Activated CD4-positive, alpha-beta memory T cell treated with anti-CD3 and anti-CD28 coated beads, Interleukin-2, amount 10 ng/mL, durations not matched to agents 7 days and 5 days (primary cell): ENCODE results near the gene CD84. TPM values are rescaled to one million over a fixed set of nuclear protein-coding genes. Genes with fewer than 3 reads are reported as not detected.

Experiments
- CTCF ChIA-PET: fragments of 350-600 bp; sonication (Branson Sonifier 250); formaldehyde crosslinking; loops from one replicate; lab custom pipeline; 2021; ENCODE audit warnings: antibody characterized with exemption, inconsistent platforms; lab: Charles Lee
- POLR2A ChIA-PET: fragments of 350-600 bp; sonication (Branson Sonifier 250); formaldehyde crosslinking; loops from one replicate; lab custom pipeline; 2021; ENCODE audit warnings: antibody characterized with exemption; lab: Charles Lee
- DNase-seq: peaks from one replicate; pipeline ENCODE4 v3.0.0-alpha.2; 2020
- H3K27ac Mint-ChIP-seq: one replicate; pipeline ENCODE4 v1.8.0; 2021; ENCODE audit warnings: mild to moderate bottlenecking, mixed read lengths
- H3K27me3 Mint-ChIP-seq: one replicate; pipeline ENCODE4 v1.8.0; 2021; ENCODE audit warnings: mixed read lengths
- H3K36me3 Mint-ChIP-seq: one replicate; pipeline ENCODE4 v1.8.0; 2021; ENCODE audit warnings: low read depth, mixed read lengths
- H3K4me1 Mint-ChIP-seq: one replicate; pipeline ENCODE4 v1.8.0; 2021; ENCODE audit warnings: mixed read lengths
- H3K4me3 Mint-ChIP-seq: one replicate; pipeline ENCODE4 v1.8.0; 2021; ENCODE audit warnings: mild to moderate bottlenecking, mixed read lengths
- H3K9me3 Mint-ChIP-seq: one replicate; pipeline ENCODE4 v1.8.0; 2021; ENCODE audit warnings: mixed read lengths
- total RNA-seq, 2 experiments: library from RNA; stranded (reverse); gene quantifications; one replicate each; pipeline ENCODE4 v1.2.3, GENCODE V29; 2021

Gene CD84
- total RNA-seq, 2 experiments from 2014 or later: 21.6 to 23.3 TPM

DNA sequence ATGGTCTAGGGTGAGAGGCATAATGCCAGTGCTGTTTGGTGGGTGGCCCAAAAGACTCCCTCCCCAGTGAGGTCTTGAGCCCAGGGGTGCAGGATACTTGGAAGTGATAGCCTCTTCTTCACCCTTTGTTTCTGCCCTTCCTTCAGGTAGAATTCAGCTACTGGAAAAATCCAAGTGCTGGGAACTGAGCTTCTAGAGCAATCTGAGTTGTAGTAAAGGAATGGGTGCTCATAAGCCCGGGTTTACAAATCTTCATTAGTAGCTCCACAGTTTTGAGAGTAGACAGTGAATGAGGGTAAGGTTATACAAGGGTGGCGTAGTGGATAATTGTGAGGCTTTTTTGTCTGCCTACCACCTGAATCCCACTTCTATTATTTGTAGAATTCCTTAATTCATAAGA lies 29.2 kb upstream of the CD84 start:
- Mint-ChIP-seq H3K27ac (peak overlapping the region; percentile 58), H3K4me3 (no peak overlapping the region), H3K4me1 (peaks cover 69% of the 10 kb centered on the region), H3K9me3 (peaks cover 13% of the 10 kb centered on the region), H3K27me3 (no peaks in the 10 kb centered on the region), H3K36me3 (peaks cover 78% of the 10 kb centered on the region)
- POLR2A ChIA-PET: interaction anchor here (0.7 to 3.5 kb wide), 9 partner anchors 11 to 357 kb away, joined by 3 to 28 read pairs (median 3); partner anchors contain the start of gene SLAMF6
- CTCF ChIA-PET: interaction anchor here (0.8 to 8.5 kb wide), 11 partner anchors 10 to 178 kb away, joined by 3 to 81 read pairs (median 4); no protein-coding TSS in a partner anchor
- no peak for DNase-seq

- Mint-ChIP-seq H3K4me1 (peaks cover 64% of the 10 kb centered on the region), H3K36me3 (peaks cover 75% of the 10 kb centered on the region), H3K27ac (peak overlapping the region; percentile 58), H3K27me3 (no peaks in the 10 kb centered on the region), H3K9me3 (peaks cover 14% of the 10 kb centered on the region), H3K4me3 (no peak overlapping the region)
- POLR2A ChIA-PET: interaction anchor here (0.8 to 3.5 kb wide), 6 partner anchors 11 to 179 kb away, joined by 3 to 28 read pairs (median 4); no protein-coding TSS in a partner anchor
- no peak for DNase-seq
- CTCF ChIA-PET: interaction anchor here (1.0 to 8.5 kb wide), 7 partner anchors 10 to 178 kb away, joined by 3 to 81 read pairs (median 14); no protein-coding TSS in a partner anchor
Observed at GRCh38 chr1:160608057-160608456, 28.8 kb upstream of the CD84 start.

- Mint-ChIP-seq H3K4me3 (no peak overlapping the region), H3K4me1 (peaks cover 61% of the 10 kb centered on the region), H3K9me3 (peaks cover 18% of the 10 kb centered on the region), H3K36me3 (peaks cover 75% of the 10 kb centered on the region), H3K27me3 (no peaks in the 10 kb centered on the region), H3K27ac (peak overlapping the region; percentile 58)
- CTCF ChIA-PET: interaction anchor here (0.7 to 8.5 kb wide), 12 partner anchors 12 to 181 kb away, joined by 3 to 81 read pairs (median 4); no protein-coding TSS in a partner anchor
- DNase-seq: no peak
- POLR2A ChIA-PET: interaction anchor here (0.8 to 3.5 kb wide), 14 partner anchors 11 to 230 kb away, joined by 3 to 28 read pairs (median 4); partner anchors contain the start of genes SLAMF1 and SLAMF6
Observed at GRCh38 chr1:160607672-160608032, 28.4 kb upstream of the CD84 start.

DNA sequence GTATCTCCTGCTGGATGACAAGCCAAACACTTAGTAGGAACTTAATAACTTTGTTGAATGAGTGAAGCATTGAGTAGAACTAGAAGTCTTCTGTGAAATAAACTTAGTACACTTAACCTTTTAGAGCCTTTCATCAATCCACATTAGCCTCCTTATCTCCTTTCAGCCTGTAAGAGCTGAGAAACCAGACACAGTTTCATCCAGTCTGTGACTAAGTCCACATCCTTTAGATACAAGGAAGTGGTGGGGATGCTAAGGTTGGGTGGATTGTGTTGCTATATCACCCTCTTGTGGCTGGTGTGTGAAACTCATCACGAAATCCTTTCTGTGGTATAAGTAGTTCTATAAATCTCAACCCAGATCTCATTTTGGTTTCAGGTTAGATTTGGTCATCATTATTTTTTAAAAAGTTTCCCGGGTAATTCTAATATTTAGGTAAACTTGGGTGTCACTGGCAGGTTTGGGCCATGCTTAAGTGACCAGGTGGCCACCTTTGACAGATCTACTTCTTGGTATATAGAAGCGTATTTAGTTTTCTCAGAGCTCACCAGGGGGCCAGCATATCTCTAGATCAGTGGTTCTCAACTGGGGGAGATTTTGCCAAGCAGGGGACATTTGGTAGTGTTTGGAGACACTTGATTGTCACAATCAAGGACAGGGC lies 27.8 kb upstream of the CD84 start:
- Mint-ChIP-seq H3K36me3 (peaks cover 69% of the 10 kb centered on the region), H3K27ac (peak overlapping the region; percentile 58), H3K4me1 (peaks cover 59% of the 10 kb centered on the region), H3K4me3 (no peak overlapping the region), H3K27me3 (no peaks in the 10 kb centered on the region), H3K9me3 (peaks cover 18% of the 10 kb centered on the region)
- POLR2A ChIA-PET: interaction anchor here (0.8 to 3.5 kb wide), 24 partner anchors 12 to 230 kb away, joined by 3 to 28 read pairs (median 4); partner anchors contain the start of genes CD84, SLAMF1 and SLAMF6
- CTCF ChIA-PET: interaction anchor here (0.6 to 8.5 kb wide), 25 partner anchors 13 to 252 kb away, joined by 3 to 81 read pairs (median 4); no protein-coding TSS in a partner anchor
- DNase-seq: peak; percentile 70

GRCh38 chr1:160606611-160607010 lies 27.3 kb upstream of the CD84 start:
- no peak overlapping the region for H3K4me3 Mint-ChIP-seq
- DNase-seq: no peak
- peak overlapping the region; percentile 58 for H3K27ac Mint-ChIP-seq
- ChIA-PET CTCF (interaction anchor here (0.6 to 8.5 kb wide), 26 partner anchors 13 to 252 kb away, joined by 3 to 81 read pairs (median 4); no protein-coding TSS in a partner anchor), POLR2A (interaction anchor here (0.9 to 3.3 kb wide), 20 partner anchors 13 to 229 kb away, joined by 3 to 20 read pairs (median 4); partner anchors contain the start of genes CD84, SLAMF1 and SLAMF6)
- peaks cover 59% of the 10 kb centered on the region for H3K4me1 Mint-ChIP-seq
- H3K36me3 Mint-ChIP-seq: peaks cover 73% of the 10 kb centered on the region
- no peaks in the 10 kb centered on the region for H3K27me3 Mint-ChIP-seq
- peaks cover 23% of the 10 kb centered on the region for H3K9me3 Mint-ChIP-seq

DNA sequence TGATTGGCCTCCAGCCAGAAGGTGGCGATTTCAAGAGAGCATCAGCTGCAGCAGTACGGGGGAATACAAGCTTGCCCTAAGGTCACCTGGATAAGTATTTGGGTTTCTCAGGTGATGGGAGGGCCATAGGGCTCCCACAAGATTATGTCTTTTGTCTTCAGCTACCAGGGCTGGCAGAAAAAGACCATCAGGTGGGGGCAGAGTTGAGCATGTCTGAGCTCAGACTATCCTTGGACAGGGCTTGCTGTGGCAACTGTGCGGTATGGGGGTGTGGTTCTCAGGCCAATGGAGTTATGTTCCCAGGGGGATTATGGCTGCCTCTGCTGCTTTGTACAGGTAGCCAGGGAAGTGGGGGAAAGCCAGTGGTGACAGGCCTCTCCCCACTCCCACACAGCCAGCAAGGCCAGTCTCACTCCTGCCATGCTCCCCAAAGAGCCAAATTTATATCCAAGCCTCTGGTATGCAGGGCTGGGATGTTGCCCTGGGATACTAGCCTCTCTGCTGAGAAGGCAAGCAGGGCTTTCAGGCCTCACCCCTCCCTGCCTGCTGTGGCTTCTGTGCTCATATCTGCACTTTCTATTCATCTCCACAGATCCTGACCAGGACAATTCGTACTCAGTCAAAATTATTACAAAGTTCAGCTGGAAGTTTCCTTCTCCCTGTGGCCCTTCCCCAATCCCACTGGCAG lies 26.6 kb upstream of the CD84 start:
- H3K4me3 Mint-ChIP-seq: no peak overlapping the region
- peaks cover 54% of the 10 kb centered on the region for H3K4me1 Mint-ChIP-seq
- H3K9me3 Mint-ChIP-seq: peaks cover 29% of the 10 kb centered on the region
- peak overlapping the region; percentile 58 for H3K27ac Mint-ChIP-seq
- ChIA-PET CTCF (interaction anchor here (0.8 to 8.5 kb wide), 18 partner anchors 15 to 251 kb away, joined by 3 to 81 read pairs (median 4); no protein-coding TSS in a partner anchor), POLR2A (interaction anchor here (0.9 to 2.7 kb wide), 19 partner anchors 13 to 177 kb away, joined by 3 to 13 read pairs (median 4); partner anchors contain the start of genes CD84, SLAMF1 and SLAMF6)
- H3K36me3 Mint-ChIP-seq: peaks cover 73% of the 10 kb centered on the region
- no peak for DNase-seq
- no peaks in the 10 kb centered on the region for H3K27me3 Mint-ChIP-seq

DNA sequence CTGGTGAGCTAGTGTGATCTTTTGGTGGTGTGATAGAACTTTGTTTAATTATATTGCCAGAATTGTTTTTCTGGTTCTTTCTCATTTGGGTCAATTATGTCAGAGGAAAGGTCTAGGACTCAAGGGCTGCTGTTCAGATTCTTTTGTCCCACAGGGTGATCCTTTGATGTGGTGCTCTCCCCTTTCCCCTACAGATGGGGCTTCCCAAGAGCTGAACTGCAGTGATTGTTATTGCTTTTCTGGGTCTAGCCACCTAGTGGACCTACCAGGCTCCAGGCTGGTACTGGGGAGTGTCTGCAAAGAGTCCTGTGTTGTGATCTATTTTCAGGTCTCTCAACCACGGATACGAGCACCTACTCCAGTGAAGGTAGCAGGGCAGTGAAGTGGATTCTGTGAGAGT lies 25.9 kb upstream of the CD84 start:
- ChIA-PET CTCF (interaction anchor here (1.1 to 8.5 kb wide), 10 partner anchors 22 to 175 kb away, joined by 3 to 81 read pairs (median 4); partner anchors contain the start of gene SLAMF1), POLR2A (interaction anchor here (1.0 to 2.7 kb wide), 11 partner anchors 12 to 176 kb away, joined by 3 to 13 read pairs (median 5); partner anchors contain the start of genes CD84 and SLAMF1)
- H3K36me3 Mint-ChIP-seq: peaks cover 69% of the 10 kb centered on the region
- H3K27ac Mint-ChIP-seq: no peak overlapping the region
- DNase-seq: no peak
- H3K27me3 Mint-ChIP-seq: no peaks in the 10 kb centered on the region
- peaks cover 29% of the 10 kb centered on the region for H3K9me3 Mint-ChIP-seq
- H3K4me3 Mint-ChIP-seq: no peak overlapping the region
- peaks cover 47% of the 10 kb centered on the region for H3K4me1 Mint-ChIP-seq

DNA sequence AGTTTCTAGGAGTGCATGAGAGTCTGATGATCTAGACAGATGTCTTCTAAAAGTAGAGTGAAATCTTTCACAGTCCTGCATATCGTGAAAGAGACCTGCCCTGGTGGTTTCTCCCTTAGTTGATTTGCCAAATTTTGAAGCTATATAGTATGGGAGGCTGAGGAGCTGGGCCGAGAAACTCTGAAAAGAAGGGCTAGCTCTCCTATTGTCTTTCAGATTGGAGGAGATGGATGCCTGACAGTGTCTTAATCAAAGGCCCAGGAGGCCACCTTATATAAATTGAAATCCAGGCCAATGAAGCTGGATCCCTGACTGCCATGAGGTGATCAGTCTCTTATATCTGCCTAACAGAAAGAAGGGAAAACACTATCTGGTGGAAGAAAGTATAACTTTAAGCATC lies 18.4 kb upstream of the CD84 start:
- Mint-ChIP-seq H3K36me3 (peaks cover 30% of the 10 kb centered on the region), H3K4me3 (no peak overlapping the region), H3K27ac (no peak overlapping the region), H3K9me3 (peaks cover 27% of the 10 kb centered on the region), H3K4me1 (no peaks in the 10 kb centered on the region), H3K27me3 (peaks cover 1% of the 10 kb centered on the region)
- POLR2A ChIA-PET: interaction anchor here (0.7 to 0.8 kb wide), 2 partner anchors 33 to 74 kb away, joined by 3 read pairs; partner anchors contain the start of gene SLAMF6
- no peak for DNase-seq
- CTCF ChIA-PET: interaction anchor here (0.8 to 1.5 kb wide), 2 partner anchors 47 to 54 kb away, joined by 3 read pairs; no protein-coding TSS in a partner anchor

- CTCF ChIA-PET: interaction anchor here (1.5 kb wide), 1 partner anchor 53 kb away, joined by 3 read pairs; no protein-coding TSS in a partner anchor
- DNase-seq: no peak
- peaks cover 1% of the 10 kb centered on the region for H3K27me3 Mint-ChIP-seq
- H3K27ac Mint-ChIP-seq: no peak overlapping the region
- H3K36me3 Mint-ChIP-seq: peaks cover 30% of the 10 kb centered on the region
- H3K9me3 Mint-ChIP-seq: peaks cover 27% of the 10 kb centered on the region
- no peak overlapping the region for H3K4me3 Mint-ChIP-seq
- no peaks in the 10 kb centered on the region for H3K4me1 Mint-ChIP-seq
- POLR2A ChIA-PET: no interaction called here
Observed at GRCh38 chr1:160597051-160597450, 17.8 kb upstream of the CD84 start.

- CTCF ChIA-PET: interaction anchor here (1.2 kb wide), 1 partner anchor 16 kb away, joined by 3 read pairs; no protein-coding TSS in a partner anchor
- DNase-seq: no peak
- Mint-ChIP-seq H3K4me1 (peaks cover 4% of the 10 kb centered on the region), H3K27me3 (no peaks in the 10 kb centered on the region), H3K27ac (no peak overlapping the region), H3K9me3 (peaks cover 16% of the 10 kb centered on the region), H3K4me3 (no peak overlapping the region), H3K36me3 (peaks cover 18% of the 10 kb centered on the region)
- POLR2A ChIA-PET: interaction anchor here (1.5 kb wide), 1 partner anchor 16 kb away, joined by 3 read pairs; no protein-coding TSS in a partner anchor
Observed at GRCh38 chr1:160590488-160590887, 11.2 kb upstream of the CD84 start.

DNA sequence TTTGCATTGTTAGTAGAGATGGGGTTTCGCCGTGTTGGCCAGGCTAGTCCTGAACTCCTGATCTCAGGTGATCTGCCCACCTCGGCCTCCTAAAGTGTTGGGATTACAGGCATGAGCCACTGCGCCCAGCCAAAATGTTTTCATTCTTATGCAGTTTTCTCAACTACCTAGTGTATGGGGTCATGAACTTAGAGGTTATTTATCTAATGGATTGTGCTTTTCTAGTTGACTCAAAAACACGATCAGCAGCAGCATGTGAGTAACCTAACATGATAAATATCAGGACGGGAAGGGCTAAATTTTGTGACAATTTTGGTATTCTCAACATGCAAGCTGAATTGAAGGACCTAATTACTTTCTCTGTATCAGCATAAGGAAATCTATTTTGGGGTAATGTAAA lies 9.2 kb upstream of the CD84 start:
- ChIA-PET CTCF (interaction anchor here (0.6 to 1.4 kb wide), 3 partner anchors 20 to 652 kb away, joined by 3 read pairs; no protein-coding TSS in a partner anchor), POLR2A (no interaction called here)
- Mint-ChIP-seq H3K27me3 (no peaks in the 10 kb centered on the region), H3K4me1 (peaks cover 14% of the 10 kb centered on the region), H3K36me3 (peaks cover 14% of the 10 kb centered on the region), H3K4me3 (no peak overlapping the region), H3K27ac (no peak overlapping the region), H3K9me3 (peaks cover 4% of the 10 kb centered on the region)
- DNase-seq: no peak

GRCh38 chr1:160584784-160585183 lies 5.5 kb upstream of the CD84 start:
- Mint-ChIP-seq H3K4me3 (no peak overlapping the region), H3K27me3 (no peaks in the 10 kb centered on the region), H3K27ac (no peak overlapping the region), H3K4me1 (peaks cover 26% of the 10 kb centered on the region), H3K36me3 (peaks cover 19% of the 10 kb centered on the region), H3K9me3 (peaks cover 5% of the 10 kb centered on the region)
- ChIA-PET CTCF (no interaction called here), POLR2A (interaction anchor here (0.7 to 1.5 kb wide), 2 partner anchors 11 to 391 kb away, joined by 3 read pairs; no protein-coding TSS in a partner anchor)
- DNase-seq: no peak
